ENCODE data around the gene APBA2. TPM values are rescaled to one million over a fixed set of nuclear protein-coding genes. Genes with fewer than 3 reads are reported as not detected.

The APBA2 gene
- total RNA-seq, 1 donor from 2014 or later = 30.0 TPM

- no peak for TF ChIP-seq CTCF (conservative IDR thresholded peaks at IDR 0.05; ENCODE audit: low read depth, low read length)
- DNase-seq (ENCODE audit: low read depth) = no peak
- no peak overlapping the region for H3K4me3 ChIP-seq (ENCODE audit: low read depth, low read length)
These were observed 5.1 kb downstream of the APBA2 start for GRCh38 chr15:28890711-28891495.

GRCh38 chr15:28891588-28891987 lies 5.8 kb downstream of the APBA2 start:
- TF ChIP-seq CTCF (conservative IDR thresholded peaks at IDR 0.05; ENCODE audit: low read depth, low read length) = no peak
- no peak overlapping the region for H3K4me3 ChIP-seq (ENCODE audit: low read depth, low read length)
- DNase-seq (ENCODE audit: low read depth) = no peak

- DNase-seq (ENCODE audit: low read depth) = no peak
- no peak overlapping the region for H3K4me3 ChIP-seq (ENCODE audit: low read depth, low read length)
- TF ChIP-seq CTCF (conservative IDR thresholded peaks at IDR 0.05; ENCODE audit: low read depth, low read length) = no peak
These were observed 7.2 kb downstream of the APBA2 start for GRCh38 chr15:28892789-28893610.

GRCh38 chr15:28894631-28895030 lies 8.9 kb downstream of the APBA2 start:
- no peak for TF ChIP-seq CTCF (conservative IDR thresholded peaks at IDR 0.05; ENCODE audit: low read depth, low read length)
- DNase-seq (ENCODE audit: low read depth) = no peak
- H3K4me3 ChIP-seq (ENCODE audit: low read depth, low read length) = no peak overlapping the region

GRCh38 chr15:28895146-28895545 lies 9.4 kb downstream of the APBA2 start:
- no peak overlapping the region for H3K4me3 ChIP-seq (ENCODE audit: low read depth, low read length)
- DNase-seq (ENCODE audit: low read depth) = no peak
- no peak for TF ChIP-seq CTCF (conservative IDR thresholded peaks at IDR 0.05; ENCODE audit: low read depth, low read length)

- H3K4me3 ChIP-seq (ENCODE audit: low read depth, low read length) = no peak overlapping the region
- TF ChIP-seq CTCF (conservative IDR thresholded peaks at IDR 0.05; ENCODE audit: low read depth, low read length) = no peak
- DNase-seq (ENCODE audit: low read depth) = no peak
These were observed 9.8 kb downstream of the APBA2 start for GRCh38 chr15:28895566-28895965.
